Skin of body (tissue), 2 donors: ENCODE results near the gene FLVCR1. TPM values are rescaled to one million over a fixed set of nuclear protein-coding genes. Genes with fewer than 3 reads are reported as not detected.

Experiments
- DNase-seq: peaks from one replicate; lab custom pipeline; 2025; lab: John Stamatoyannopoulos, UW
- total RNA-seq: library from RNA; depleted of rRNA; stranded (reverse); fragments of >200 nt; gene quantifications from one replicate; pipeline ENCODE4 v1.2.3, GENCODE V29; 2014

The FLVCR1 gene
- total RNA-seq, 1 donor from 2014 or later = 13.4 TPM

DNA sequence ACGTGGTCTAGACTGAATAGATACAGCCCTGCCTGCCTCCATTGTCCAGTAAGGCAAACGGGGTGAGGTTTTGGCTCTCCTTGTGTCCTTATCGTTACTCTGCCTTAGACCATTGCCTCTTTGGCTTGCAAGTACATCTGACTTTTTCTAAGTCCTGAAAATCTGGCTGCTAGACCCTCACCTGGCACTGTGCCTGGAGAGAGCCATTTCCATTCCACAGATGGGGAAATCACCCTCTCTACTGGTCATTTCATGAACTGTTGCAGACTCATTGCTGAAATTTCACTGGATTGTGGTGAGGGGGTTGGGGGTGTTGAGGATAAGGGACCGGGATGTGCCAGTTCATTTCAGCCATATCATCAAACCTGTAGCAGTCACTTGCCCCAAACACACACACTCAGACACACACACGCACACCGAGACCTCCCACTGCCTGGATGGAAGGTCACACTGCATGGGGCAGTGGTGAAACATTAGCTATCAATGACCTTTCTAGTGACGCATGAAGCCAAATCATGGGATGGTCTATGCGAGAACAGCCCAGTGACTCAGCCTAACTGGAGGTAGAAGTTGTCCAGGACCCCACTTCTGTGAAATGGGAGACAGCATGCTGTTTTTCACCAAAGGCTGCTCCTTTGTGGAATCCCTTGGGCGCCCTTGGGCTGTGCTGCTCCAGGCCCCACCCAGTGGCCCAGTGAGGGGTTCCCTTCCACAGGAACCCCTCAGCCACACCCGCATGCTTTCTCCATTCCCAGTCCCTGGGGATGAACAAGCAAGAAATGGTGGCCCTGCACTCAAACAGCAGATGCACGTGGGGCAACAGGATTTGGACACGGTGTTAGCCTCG lies 57.4 kb downstream of the FLVCR1 start:
- DNase-seq = peak; percentile 45

DNA sequence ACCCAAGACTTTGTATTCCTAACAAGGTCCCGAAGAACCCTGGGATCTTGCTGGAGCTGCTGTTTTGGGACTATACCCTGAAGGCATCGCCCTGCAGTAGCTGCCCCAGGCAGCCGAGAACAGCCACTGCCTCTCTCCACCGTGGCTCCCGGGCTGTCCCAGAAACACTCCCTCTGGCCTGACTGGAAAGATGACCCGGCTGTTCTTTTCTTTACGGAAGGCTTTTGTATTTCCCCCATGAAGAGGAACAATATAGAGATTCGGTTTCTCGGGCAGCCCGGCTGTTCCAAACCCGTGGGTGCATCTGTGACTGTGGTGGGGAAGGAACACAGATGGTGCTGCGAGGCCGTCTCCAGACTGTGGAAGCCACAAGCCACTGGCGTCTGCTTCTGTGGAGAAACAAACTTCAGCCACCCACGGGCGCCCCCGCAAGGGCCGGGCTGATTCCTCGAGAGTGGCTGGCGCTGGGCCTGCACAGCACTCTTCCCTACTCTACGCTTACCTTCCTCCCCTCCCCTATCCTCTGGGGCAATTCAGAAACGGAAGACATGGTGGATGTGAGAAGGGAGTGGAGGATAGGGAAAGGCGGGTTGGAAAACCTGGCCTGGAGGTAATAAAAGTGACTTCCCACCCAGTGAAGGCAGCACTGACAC lies 58.5 kb downstream of the FLVCR1 start:
- DNase-seq = peak; percentile 3

GRCh38 chr1:212917134-212917485 lies 59.0 kb downstream of the FLVCR1 start:
- DNase-seq = no peak

DNA sequence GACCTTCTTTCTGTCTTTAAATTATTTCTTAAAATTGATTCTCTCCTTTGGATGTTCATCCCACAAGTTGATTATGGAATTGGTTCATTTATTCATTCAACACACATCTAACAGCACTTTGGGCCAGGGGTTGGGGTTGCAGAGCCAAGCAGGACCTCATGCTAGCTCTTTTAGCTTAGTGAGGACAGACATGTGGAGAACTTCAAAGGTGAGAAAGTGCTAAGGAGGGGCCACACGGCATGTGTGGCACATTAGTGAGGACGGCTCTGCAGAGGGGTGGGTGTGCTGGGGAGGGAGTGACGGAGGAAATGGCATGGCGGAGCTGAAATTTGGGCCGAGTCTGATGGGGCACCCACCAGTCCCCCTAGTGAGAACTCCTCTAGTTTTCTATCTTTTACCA lies 59.8 kb downstream of the FLVCR1 start:
- DNase-seq = no peak

DNA sequence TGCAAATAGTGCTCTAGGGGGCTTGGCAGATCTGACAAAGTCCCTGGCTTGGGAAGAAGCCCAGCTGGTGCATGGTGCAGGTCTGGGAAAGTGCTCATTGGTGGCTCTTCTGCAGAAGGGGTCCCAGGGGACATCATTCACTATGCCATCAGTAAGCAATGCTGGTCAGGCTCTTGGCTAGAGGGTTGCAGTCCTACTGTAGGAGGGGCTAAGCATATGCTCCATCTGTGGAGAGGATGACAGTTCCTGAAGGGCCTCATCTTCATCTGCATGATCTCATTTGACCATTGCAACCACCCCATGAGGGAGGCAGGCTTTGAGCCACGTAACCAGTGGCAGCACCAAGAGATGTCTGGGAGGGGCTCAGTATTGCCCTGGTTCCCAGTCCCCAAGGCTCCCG lies 60.7 kb downstream of the FLVCR1 start:
- DNase-seq = no peak

- DNase-seq = no peak
These were observed 62.2 kb downstream of the FLVCR1 start for GRCh38 chr1:212920246-212920645.

DNA sequence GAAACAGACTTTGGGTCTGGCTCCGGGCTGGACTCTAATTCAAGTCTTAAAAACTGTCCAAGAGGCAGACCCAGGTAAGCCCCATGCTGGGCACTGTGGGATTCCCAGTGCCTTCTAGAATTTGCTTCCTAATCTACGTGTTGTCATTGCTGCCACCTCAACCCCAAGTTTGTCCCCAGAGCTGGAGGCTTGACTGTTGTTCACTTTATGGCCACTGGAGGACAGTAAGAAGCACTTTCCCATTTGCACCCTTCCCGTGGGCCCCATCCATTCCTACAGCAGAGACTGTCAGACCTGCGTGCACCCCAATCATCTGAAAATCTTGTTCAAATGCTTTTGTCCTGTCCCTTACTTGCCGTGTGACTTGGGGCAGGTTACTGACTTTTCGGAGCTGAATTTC lies 62.8 kb downstream of the FLVCR1 start:
- no peak for DNase-seq

- DNase-seq = no peak
These were observed 63.9 kb downstream of the FLVCR1 start for GRCh38 chr1:212922016-212922415.

DNA sequence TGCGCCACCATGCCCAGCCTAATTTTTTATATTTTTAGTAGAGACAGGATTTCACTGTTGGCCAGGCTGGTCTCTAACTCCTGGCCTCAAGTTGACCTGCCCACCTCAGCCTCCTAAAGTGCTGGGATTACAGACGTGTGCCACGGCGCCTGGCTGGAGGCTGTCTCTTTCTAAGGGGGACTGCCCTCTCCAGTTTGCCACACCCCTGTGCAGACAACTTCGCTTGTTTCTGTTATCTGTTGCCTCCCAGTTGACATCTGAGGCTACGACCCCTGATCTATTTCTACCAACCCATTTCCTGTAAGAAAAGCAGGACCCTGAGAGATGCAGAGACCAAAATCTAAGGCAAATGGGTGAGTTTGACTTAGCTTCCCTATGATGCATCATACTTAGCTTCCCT lies 68.3 kb downstream of the FLVCR1 start:
- no peak for DNase-seq

DNA sequence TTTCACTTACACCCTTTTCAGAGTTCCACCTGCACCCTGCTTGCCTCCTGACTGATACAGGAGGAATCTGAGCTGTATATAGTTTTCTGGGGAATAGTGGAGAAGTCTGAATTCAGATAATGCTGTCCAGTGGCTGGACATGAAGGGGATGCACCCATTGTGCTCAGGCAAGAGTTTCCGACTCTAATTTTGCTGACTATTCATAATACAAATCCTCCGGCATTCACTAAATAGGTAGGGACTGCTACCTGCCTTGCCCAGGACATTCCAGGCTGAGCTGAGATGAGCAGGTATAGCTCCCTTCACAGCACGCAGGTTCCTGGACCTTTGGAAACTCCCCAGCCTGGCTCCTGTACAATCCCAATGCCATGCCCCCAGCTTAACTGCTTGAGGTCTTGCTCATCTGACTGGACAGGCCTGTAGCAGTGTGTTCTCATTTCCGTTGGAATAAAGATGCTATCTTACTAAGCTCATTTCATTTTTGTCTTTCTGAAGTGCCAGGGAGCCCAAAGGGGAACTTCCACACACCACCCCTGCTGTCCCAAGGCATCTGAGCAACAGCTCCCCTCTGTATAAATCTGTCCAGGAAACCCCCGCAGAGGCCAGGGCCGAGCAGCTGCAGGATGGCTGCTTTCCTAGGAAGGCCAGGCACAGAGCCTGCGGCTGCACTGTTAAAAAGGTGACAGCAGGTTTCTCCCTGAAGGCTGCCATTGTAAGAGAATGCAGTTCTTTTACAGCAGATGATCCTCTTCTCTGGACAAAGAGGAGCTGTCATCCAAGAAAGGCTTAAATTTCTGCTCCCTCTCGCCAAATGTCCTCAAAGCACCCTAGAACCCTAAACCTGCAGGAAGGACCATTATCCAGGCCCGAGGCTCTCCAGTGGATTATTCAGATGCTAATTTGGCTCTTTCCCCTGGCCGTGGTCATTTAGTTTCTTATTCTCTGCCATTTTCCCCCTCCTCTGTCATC lies 70.5 kb downstream of the FLVCR1 start:
- DNase-seq = peak; percentile 28

DNA sequence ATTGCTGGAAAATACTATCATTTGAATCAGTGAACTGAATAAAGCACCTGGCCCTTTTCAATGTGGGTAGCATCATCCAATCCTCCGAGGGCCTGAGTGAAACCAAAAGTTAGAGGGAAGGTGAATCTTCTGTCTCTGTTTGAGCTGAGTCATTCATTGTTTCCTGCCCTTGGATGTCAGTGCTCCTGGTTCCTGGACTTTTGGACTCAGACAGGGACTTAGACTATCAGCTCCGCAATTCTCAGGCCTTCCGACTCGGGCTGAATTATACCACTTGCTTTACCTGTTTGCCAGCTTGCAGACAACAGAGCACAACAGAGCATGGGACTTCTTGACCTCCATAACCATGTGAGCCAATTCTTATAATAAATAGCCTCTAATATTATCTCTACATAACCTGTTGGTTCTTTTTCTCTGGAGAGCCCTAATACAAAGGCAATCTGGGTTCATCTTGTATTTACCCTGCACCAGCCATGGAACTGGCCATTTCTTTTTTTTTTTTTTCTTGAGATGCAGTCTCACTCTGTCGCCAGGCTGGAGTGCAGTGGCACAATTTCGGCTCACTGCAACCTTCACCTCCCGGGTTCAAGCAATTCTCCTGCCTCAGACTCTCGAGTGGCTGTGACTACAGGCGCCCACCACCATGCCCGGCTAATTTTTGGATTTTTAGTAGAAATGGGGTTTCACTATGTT lies 73.1 kb downstream of the FLVCR1 start:
- DNase-seq = no peak

GRCh38 chr1:212933815-212934471 lies 75.9 kb downstream of the FLVCR1 start:
- no peak for DNase-seq

- no peak for DNase-seq
These were observed 77.4 kb downstream of the FLVCR1 start for GRCh38 chr1:212935387-212935981.

GRCh38 chr1:212937034-212937433 lies 79.0 kb downstream of the FLVCR1 start:
- DNase-seq = no peak

DNA sequence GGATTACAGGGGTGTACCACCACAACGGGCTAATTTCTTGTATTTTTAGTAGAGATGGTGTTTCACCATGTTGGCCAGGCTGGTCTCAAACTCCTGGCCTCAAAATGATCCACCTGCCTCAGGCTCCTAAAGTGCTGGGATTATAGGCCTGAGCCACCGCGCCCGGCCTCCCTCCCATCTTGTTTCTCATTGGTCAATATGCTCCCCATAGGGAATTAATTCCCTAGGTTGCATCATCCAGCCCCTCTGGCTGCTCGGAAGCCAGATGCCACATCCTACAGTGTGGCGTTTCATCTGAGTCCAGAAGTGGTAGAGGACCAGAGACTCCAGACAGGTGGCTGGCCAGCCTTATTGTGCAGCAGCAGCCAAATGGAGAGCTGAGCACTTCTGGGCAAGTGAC lies 80.8 kb downstream of the FLVCR1 start:
- DNase-seq = no peak

DNA sequence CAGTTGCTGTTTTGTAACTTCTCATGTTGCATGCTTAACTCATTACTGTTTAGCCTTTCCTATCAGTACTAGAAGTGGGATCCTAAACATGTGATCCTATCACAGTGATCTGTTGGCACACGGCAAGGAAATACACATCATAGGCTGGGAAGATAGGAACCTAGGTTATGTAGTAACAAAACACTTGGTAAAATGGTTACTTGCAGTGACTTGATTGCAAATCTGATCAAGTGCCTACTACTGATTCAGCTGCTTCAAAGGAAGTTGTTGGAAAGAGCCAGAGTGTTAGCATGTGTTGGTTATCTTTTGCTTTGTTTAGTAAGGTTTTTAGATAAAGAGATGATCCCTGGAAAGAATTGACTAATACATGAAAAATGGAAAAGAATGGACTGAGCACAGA lies 83.4 kb downstream of the FLVCR1 start:
- no peak for DNase-seq

- no peak for DNase-seq
These were observed 84.8 kb downstream of the FLVCR1 start for GRCh38 chr1:212942679-212943392.

GRCh38 chr1:212943393-212943710 lies 85.3 kb downstream of the FLVCR1 start:
- no peak for DNase-seq

GRCh38 chr1:212944229-212944901 lies 86.3 kb downstream of the FLVCR1 start:
- DNase-seq = no peak
